H54 (cell line): ENCODE results near the gene ACKR3.

Source experiments
- DNase-seq: peaks from one replicate; pipeline ENCODE4 v3.0.0; 2011; ENCODE audit warnings: low spot score, mixed read lengths; ENCODE audit not compliant: insufficient read length
- FAIRE-seq: peaks from 3 replicates; lab custom pipeline; 2011; peaks lifted over from hg19 to GRCh38; lab: Jason Lieb, UNC
- POLR2A ChIP-seq: IDR thresholded peaks from 2 replicates; pipeline ENCODE4 v1.6.1; 2011; ENCODE audit warnings: low read depth, mild to moderate bottlenecking, low read length

Gene ACKR3

DNA sequence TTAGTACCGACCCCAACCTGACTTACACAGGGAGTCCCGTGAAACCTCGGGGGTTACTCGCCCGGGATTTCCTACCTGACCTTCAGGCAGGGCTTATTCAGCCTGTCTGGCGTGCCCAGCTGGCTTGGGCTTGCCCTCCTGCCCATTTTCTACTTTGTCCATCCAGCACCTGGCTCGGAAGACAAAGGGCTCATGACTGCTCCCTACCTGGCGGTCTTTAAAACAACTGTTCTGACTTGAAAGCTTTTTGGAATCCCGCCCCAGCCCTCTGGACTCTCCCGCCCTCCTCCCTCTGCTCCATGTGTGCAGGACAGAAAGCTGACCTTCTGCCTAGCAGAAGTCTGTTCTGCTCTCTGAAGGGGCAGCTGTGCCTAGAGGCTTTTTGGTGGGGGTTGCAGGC lies 43.1 kb downstream of the ACKR3 start:
- FAIRE-seq (no peak), DNase-seq (no peak)
- no peak for TF ChIP-seq POLR2A

DNA sequence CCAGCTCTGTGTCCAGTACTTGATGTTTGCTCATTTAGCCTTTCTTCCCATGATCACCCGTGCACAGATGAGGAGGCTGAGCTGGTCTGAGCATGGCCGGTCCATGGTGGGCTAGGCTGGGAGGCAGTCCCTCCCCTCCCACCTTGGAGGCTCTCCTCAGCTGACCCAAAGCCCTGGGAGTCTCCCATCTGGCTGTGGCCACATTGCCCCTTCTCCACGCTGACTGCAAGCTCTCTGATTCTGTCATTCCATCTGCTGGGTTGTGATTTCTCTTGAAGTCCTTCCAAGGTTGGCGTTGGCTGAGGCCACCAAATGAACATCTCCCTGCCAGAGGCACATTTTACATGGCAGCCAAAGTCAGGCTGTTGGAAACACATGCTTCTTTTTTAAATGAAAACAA lies 44.0 kb downstream of the ACKR3 start:
- FAIRE-seq = no peak
- DNase-seq = no peak
- no peak for TF ChIP-seq POLR2A

DNA sequence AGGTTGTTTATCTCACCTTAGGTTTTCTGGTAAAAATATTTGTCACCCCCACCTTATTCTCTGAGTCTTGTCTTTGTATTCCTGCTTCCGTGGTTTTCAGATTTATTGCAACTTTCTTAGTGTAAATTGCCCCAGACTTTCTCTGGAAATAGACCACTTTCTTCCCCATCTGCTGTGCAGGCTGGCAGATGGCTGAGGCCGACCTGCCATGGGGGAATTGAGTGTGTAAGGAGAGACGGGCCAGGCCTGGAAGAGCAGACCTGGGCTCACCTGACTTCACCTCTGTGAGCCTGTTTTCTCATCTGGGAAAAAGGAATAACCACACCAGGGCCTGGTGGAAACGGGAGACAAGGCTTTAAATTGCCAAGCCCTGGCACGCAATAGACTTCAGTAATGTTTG lies 44.9 kb downstream of the ACKR3 start:
- FAIRE-seq (no peak), DNase-seq (no peak)
- TF ChIP-seq POLR2A = no peak

DNA sequence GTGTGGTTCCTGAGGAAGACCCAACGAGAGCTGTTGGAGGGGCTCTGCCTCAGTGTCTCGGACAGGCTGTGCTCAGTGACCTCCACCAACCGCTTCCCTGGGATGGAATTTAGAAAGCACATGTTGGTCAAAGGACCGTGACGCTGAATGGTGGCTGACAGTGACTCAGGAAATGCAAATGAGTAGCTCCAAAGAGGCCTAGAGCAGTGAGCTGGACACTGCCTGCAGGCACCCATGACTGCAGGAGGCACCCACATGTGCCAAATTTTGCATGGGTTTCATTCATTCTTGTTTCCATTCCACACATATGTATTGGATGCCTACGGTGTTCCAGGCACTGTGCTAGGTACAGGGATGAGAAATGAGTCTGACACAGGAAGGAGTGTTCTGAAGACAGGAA lies 46.4 kb downstream of the ACKR3 start:
- no peak for DNase-seq
- no peak for TF ChIP-seq POLR2A
- no peak for FAIRE-seq

DNA sequence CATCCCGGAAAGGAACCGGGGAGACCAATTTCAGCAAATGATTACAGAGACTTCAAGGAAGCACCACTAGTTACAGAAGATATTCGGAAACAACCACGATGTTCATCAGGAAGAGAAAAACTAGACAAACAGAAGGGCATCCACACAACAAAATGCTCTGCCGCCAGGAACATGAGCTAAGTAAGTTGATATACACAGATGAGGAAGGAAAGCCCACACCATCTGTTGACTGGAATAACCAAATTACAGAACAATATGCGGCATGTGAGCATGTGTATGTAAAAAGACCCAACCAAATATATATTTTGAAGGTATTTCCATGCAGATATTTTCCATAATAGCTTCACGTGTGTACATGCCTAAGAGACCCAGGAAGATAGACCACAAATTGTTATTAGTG lies 47.0 kb downstream of the ACKR3 start:
- no peak for TF ChIP-seq POLR2A
- DNase-seq = no peak
- FAIRE-seq = no peak

DNA sequence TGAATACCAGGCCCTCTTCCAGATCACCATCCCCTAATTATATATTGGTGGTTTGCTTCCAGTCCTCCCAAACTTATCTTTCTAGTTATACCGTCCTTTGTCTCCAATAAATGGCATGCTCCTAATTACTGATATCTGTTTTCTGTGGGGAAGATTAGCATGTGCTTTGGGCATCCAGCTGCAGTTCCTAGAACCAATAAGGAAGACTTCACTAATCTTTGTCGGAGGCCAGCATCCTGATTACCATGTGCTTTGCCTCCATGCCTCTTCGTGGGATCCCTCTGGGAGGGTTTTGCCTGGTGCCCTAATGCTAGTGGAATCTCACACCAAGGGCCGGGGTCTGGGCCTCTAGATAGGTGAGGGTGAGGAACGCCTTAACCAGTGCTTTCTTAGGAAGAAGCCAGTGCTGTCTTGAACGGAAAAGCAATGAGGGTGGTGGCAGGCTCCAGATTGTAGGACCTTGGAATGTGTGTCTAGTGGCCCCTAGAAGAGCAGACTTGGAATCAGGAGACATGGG lies 47.7 kb downstream of the ACKR3 start:
- FAIRE-seq (no peak), DNase-seq (no peak)
- TF ChIP-seq POLR2A = no peak

DNA sequence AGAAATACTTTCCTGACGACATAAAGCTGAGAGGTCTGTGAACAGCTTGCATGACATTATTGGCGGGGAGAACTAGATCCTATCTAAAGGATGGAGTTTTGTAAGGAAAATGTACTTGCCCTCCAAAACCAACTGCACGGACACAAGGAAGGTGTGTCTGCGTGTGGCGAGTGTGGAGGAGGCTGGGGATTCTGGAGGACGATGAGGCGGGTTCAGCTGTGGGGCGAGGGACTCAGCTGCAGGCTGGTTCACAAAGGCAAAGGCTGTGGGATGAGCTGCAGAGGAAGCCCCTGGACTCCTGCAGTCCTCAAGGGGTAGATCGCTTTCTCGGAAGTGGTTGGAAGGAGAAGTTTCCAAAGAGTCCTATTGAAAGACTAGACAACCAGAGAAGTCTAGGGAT lies 48.2 kb downstream of the ACKR3 start:
- DNase-seq (no peak), FAIRE-seq (no peak)

DNA sequence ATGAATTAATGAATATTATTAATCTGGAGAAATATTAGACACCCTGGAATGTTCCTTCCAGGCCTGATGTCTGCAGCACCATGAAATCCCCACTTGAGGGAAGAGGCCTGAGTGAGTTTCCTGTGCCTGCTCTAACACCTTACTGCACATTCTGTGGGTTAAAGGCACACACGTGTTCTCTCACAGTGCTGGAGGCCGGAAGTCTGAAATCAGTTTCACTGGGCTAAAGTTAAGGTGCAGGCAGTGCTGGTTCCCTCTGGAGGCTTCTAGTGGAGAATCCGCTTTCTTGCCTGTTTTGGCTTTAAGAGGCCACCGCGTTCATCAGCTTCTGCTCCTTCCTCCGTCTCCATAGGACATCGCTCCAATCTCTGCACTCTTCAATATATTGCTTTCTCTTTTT lies 48.7 kb downstream of the ACKR3 start:
- no peak for TF ChIP-seq POLR2A
- DNase-seq (no peak), FAIRE-seq (no peak)

More for the DNA sequence above, 48.2 kb downstream of the ACKR3 start:
- TF ChIP-seq POLR2A = no peak

DNA sequence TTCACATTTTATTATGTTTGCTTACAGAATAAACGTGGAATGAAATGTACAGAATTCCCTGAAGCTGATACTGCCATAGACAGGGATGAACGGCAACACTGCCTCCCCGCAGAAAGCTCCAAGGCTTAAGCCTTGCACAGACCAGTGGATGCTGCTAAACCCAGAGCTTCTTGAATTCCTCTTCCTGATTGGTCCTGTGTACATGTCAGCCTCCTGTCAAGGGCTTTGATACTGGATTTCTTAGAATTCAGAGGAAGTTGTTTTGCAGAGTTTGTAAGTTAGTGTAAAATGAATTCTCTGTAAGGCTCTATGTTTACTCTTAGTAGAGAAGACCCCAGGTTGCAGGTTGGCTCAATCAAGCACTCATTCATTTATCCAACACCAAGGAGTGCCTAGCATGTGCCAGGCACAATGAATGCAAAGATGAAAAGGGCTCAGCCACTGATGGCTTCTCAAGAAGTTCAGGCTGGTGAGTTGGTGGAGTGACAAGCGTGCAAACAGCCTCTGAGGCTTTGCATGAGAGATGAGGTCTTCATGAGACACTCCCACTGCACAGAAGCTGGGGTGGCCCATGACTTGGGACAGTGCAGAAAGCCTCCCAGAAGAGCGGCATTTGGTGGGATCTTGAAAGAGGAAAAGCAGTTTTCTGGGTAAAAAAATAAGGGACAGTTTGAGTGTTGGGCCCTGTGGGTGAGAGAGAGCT lies 50.4 kb downstream of the ACKR3 start:
- DNase-seq (no peak), FAIRE-seq (no peak)
- TF ChIP-seq POLR2A = no peak

DNA sequence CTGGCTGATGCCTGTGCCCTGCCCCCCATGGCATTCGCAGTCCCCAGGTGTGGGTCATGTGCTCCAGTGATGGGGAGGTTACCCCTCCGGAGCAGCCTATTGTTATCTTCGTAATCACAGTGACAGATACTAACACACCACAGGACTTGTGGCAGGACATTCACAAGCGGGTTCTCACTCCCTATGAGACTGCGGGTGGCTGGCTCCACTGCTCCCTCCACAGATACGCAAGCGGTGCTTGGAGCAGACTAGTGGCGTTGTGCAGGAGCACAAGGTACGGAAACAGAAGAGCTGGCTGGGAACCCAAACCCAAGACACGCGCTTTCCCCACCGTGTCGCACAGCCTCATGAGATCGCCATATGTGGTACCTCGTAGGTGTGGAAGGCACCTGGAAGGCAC lies 52.2 kb downstream of the ACKR3 start:
- DNase-seq = no peak
- TF ChIP-seq POLR2A = no peak
- FAIRE-seq = no peak

DNA sequence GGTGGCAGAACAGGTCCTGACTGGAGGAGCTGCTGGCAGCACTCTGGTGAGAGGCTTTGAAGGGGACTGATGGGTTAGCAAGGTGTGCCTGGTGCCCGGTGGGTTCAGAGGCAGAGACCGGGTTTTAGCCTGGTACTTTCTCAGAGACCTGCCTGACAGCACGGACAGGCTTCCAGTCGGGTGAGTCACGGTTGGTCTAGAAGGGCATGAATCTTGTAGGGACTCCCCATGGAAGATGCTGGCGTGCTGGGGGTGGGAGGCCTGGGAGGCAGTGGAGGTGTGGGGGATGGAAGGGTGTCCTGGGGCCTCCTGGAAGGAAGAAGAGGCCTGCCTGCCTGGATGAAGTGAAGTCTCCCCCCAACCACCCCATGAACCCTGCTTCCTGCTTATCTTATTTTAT lies 52.6 kb downstream of the ACKR3 start:
- DNase-seq = no peak
- no peak for FAIRE-seq
- TF ChIP-seq POLR2A = no peak

DNA sequence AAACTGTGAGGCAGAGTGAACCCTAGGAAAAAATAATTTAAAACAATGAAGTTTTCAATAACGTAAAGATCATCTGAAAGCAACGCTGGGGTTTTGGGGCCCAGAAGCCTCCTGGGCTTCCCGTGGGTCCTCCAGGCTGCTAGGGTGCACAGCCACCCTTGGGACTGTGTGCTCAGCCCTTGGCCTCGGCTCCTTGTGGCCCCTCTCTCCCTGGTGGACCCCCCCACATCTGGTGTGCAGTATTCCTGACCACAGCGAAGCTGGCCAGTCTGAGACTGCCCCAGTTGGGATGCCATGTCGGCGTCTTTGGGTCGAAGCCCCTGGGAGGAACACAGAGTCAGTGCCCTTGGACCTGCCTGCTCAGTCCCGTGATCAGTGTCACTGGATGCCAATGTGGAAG lies 53.0 kb downstream of the ACKR3 start:
- FAIRE-seq = no peak
- DNase-seq = no peak
- TF ChIP-seq POLR2A = no peak

DNA sequence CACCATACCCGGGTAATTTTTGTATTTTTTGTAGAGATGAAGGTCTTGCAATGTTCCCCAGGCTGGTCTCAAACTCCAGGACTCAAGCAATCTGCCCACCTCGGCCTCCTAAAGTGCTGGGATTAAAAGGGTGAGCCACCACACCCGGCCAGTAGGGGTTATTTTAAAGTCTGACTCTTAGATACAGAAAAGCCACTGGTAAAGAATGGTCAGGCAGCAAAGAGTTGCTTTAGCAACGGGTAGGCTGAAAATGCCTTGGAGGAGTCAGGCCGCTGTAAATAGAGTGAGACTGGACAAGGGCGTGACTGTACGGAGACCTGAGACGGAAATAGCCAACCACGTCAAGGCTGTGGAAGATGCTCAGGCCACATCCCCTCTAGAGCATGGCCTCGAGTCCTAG lies 54.2 kb downstream of the ACKR3 start:
- DNase-seq (no peak), FAIRE-seq (no peak)

DNA sequence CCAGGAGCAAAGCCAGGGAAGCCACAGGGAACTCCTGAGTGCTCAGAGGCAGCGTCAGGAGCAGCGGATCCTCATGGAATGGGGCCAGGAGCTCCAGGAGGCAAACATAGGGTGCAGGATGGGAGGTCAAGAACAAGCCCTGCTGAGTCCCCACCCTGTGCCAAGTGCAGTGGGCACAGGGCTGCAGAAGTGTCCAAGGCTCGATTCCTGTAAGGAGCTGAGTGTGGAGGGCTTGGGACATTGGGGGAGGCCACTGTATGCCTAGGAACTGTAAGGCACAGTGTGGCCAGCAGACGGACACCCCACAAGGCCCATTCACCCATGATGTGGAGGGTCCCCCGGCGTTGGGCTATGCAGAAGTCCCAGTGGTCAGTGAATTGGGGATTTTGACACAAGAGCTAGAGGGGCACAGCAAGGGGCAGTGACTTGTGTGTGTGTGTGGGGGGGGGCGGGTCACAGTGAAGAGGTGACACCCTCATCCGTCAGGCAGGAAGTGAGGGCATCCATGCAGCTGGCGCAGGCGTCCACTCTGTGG lies 55.6 kb downstream of the ACKR3 start:
- TF ChIP-seq POLR2A = no peak
- no peak for FAIRE-seq
- no peak for DNase-seq

More for the DNA sequence above, 54.2 kb downstream of the ACKR3 start:
- TF ChIP-seq POLR2A = no peak
